Thoracic aorta (tissue), 2 donors: ENCODE measurements around the gene LNPEP. TPM values are rescaled to one million over a fixed set of nuclear protein-coding genes. Genes with fewer than 3 reads are reported as not detected.

Source experiments
- ATAC-seq: fragments of 150-250 bp; one replicate; pipeline ENCODE4 v1.8.0; 2017; ENCODE audit warnings: low read depth; ENCODE audit not compliant: insufficient number of reproducible peaks, low FRiP score
- DNase-seq: peaks from one replicate; pipeline ENCODE4 v3.0.0-alpha.2; 2020; ENCODE audit warnings: low spot score
- H3K27ac ChIP-seq, 2 donors: fragments of 200-600 bp; sonication (generic); 1 replicate in 1 of 2; 2 replicates in 1 of 2; pipeline ENCODE4 v1.5.1; 2016; ENCODE audit warnings: mild to moderate bottlenecking in 2 of 2, moderate library complexity in 2 of 2
- H3K27me3 ChIP-seq: fragments of 200-600 bp; sonication (generic); replicated peaks from 2 replicates; pipeline ENCODE4 v1.6.0; 2016; ENCODE audit warnings: mild to moderate bottlenecking; ENCODE audit not compliant: insufficient read depth
- H3K36me3 ChIP-seq: fragments of 200-600 bp; sonication (generic); one replicate; pipeline ENCODE4 v1.5.1; 2016
- H3K4me1 ChIP-seq, 2 donors: fragments of 200-600 bp; sonication (generic); 1 replicate in 1 of 2; 2 replicates in 1 of 2; pipeline versions ENCODE4 v1.5.1 to v1.6.0; 2016; ENCODE audit warnings: low read depth in 2 of 2, mild to moderate bottlenecking in 1 of 2; ENCODE audit not compliant: control insufficient read depth in 1 of 2
- H3K4me3 ChIP-seq: fragments of 200-600 bp; sonication (generic); 2 replicates; pipeline ENCODE4 v1.5.1; 2016; ENCODE audit warnings: mild to moderate bottlenecking
- H3K9me3 ChIP-seq: fragments of 200-600 bp; sonication (generic); 2 replicates; pipeline ENCODE4 v1.5.1; 2016
- total RNA-seq, 2 donors: library from RNA; depleted of rRNA; stranded (reverse); fragments of >200 nt; gene quantifications; one replicate each; pipeline versions ENCODE4 v1.1.0 to v1.2.3, GENCODE V29; 2016
- TF ChIP-seq, protein P1 (sequence below): fragments of 200-600 bp; sonication (generic); IDR thresholded peaks from one replicate; pipeline ENCODE4 v1.5.1; 2019; ENCODE audit warnings: antibody characterized with exemption

Gene LNPEP
- total RNA-seq, 2 donors from 2014 or later: 55.0 to 74.6 TPM

- peaks cover 3% of the 10 kb centered on the region for H3K36me3 ChIP-seq
- ATAC-seq (no peak), DNase-seq (no peak)
- H3K27me3 ChIP-seq: no peaks in the 10 kb centered on the region
- H3K27ac ChIP-seq: no peak overlapping the region
- H3K9me3 ChIP-seq: no peaks in the 10 kb centered on the region
- TF ChIP-seq, protein P1, sequence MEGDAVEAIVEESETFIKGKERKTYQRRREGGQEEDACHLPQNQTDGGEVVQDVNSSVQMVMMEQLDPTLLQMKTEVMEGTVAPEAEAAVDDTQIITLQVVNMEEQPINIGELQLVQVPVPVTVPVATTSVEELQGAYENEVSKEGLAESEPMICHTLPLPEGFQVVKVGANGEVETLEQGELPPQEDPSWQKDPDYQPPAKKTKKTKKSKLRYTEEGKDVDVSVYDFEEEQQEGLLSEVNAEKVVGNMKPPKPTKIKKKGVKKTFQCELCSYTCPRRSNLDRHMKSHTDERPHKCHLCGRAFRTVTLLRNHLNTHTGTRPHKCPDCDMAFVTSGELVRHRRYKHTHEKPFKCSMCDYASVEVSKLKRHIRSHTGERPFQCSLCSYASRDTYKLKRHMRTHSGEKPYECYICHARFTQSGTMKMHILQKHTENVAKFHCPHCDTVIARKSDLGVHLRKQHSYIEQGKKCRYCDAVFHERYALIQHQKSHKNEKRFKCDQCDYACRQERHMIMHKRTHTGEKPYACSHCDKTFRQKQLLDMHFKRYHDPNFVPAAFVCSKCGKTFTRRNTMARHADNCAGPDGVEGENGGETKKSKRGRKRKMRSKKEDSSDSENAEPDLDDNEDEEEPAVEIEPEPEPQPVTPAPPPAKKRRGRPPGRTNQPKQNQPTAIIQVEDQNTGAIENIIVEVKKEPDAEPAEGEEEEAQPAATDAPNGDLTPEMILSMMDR: no peak
- H3K4me3 ChIP-seq: no peak overlapping the region
- H3K4me1 ChIP-seq: no peaks in the 10 kb centered on the region
These were observed 105.4 kb downstream of the LNPEP start for GRCh38 chr5:97041239-97041638.

DNA sequence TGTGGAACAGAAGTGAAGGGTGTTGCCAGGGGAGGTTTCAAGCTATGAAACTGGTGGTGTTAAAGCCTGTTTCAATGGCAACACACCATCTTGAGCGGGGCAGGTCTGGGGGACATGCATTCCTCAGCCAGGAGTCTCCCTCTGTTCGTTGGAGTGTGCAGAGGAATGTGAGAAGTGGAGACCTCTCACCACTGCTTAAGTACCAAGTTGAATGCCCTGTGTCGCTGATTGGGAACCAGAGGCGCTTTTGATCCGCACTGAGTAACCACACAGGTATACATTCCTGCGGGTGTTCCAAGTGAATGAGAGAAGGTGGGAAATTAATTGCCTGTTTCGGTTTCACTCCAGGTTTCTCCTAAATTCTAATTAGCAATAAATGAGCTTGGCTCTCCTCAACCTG, 107.1 kb downstream of the LNPEP start:
- no peak overlapping the region for H3K4me3 ChIP-seq
- H3K27me3 ChIP-seq: no peaks in the 10 kb centered on the region
- DNase-seq (no peak), ATAC-seq (no peak)
- TF ChIP-seq, protein P1: no peak
- no peaks in the 10 kb centered on the region for H3K36me3 ChIP-seq
- no peak overlapping the region for H3K27ac ChIP-seq
- no peaks in the 10 kb centered on the region for H3K4me1 ChIP-seq
- no peaks in the 10 kb centered on the region for H3K9me3 ChIP-seq

GRCh38 chr5:97043511-97043910, 107.6 kb downstream of the LNPEP start:
- H3K9me3 ChIP-seq: no peaks in the 10 kb centered on the region
- H3K27me3 ChIP-seq: no peaks in the 10 kb centered on the region
- ATAC-seq (no peak), DNase-seq (no peak)
- no peaks in the 10 kb centered on the region for H3K36me3 ChIP-seq
- no peaks in the 10 kb centered on the region for H3K4me1 ChIP-seq
- H3K4me3 ChIP-seq: no peak overlapping the region
- no peak overlapping the region for H3K27ac ChIP-seq
- TF ChIP-seq, protein P1: no peak

- no peaks in the 10 kb centered on the region for H3K36me3 ChIP-seq
- no peaks in the 10 kb centered on the region for H3K4me1 ChIP-seq
- H3K4me3 ChIP-seq: no peak overlapping the region
- TF ChIP-seq, protein P1: no peak
- DNase-seq: no peak
- no peak for ATAC-seq
- H3K9me3 ChIP-seq: no peaks in the 10 kb centered on the region
- no peaks in the 10 kb centered on the region for H3K27me3 ChIP-seq
- H3K27ac ChIP-seq: no peak overlapping the region
These were observed 108.2 kb downstream of the LNPEP start for GRCh38 chr5:97044052-97044451.

GRCh38 chr5:97046270-97046982, 110.5 kb downstream of the LNPEP start:
- Histone ChIP-seq H3K4me3 (no peak overlapping the region), H3K27me3 (no peaks in the 10 kb centered on the region), H3K36me3 (no peaks in the 10 kb centered on the region), H3K27ac (no peak overlapping the region), H3K9me3 (no peaks in the 10 kb centered on the region), H3K4me1 (no peaks in the 10 kb centered on the region)
- TF ChIP-seq, protein P1: no peak
- ATAC-seq (no peak), DNase-seq (no peak)
